K562 (cell line): ENCODE results near the gene ADSS1. TPM values are rescaled to one million over a fixed set of nuclear protein-coding genes. Genes with fewer than 3 reads are reported as not detected.

Experiments used
- KLF13 ChIP-seq: fragments of 450-650 bp; IDR thresholded peaks from 2 replicates; pipeline ENCODE4 v1.6.1; 2016; ENCODE audit warnings: missing genetic modification characterization, low read depth, mild to moderate bottlenecking, missing compliant biosample characterization, moderate library complexity, borderline replicate concordance
- RHOXF2B ChIP-seq: fragments of 250-450 bp; sonication (Bioruptor Pico); conservative IDR thresholded peaks from 2 replicates; pipeline ENCODE4 v1.5.1; 2021
- polyA plus RNA-seq, 8 experiments: library from polyadenylated mRNA; depleted of rRNA in 4 of 8; stranded (reverse) in 5 of 8; unstranded in 3 of 8; fragments of >200 nt; fragmentation: Nextera tagmentation in 2 of 8; fragmentation: Illumina TruSeq in 1 of 8; extraction: Ambion mirVana in 2 of 8; extraction: Trizol in 1 of 8; gene quantifications; 2 replicates each; pipeline versions ENCODE4 v1.2.1 to v1.2.3, GENCODE V29; 2011 to 2014; ENCODE audit warnings: inconsistent platforms in 1 of 8, missing spikeins in 1 of 8
- total RNA-seq, 7 experiments: library from RNA; depleted of rRNA in 6 of 7; stranded (reverse); fragments of >200 nt in 6 of 7; fragmentation: Illumina TruSeq in 2 of 7; extraction: Trizol in 2 of 7; gene quantifications; 2 replicates each; pipeline versions ENCODE4 v1.2.1 to v1.2.3, GENCODE V29; 2011 to 2021; ENCODE audit warnings: low replicate concordance in 1 of 7
- TF ChIP-seq, protein P1 (sequence below): fragments of 200-600 bp; sonication (generic); IDR thresholded peaks from one replicate; pipeline ENCODE4 v1.6.1; 2012; ENCODE audit warnings: mild to moderate bottlenecking, low read depth, low read length, inconsistent platforms

ADSS1 gene
- total and polyA plus RNA-seq, 9 of the 15 experiments (the other 6 are each of a cell fraction or from before 2014, with no cell fraction given): 0.53 to 5.9 (median 3.9) TPM

- TF ChIP-seq, protein P1, sequence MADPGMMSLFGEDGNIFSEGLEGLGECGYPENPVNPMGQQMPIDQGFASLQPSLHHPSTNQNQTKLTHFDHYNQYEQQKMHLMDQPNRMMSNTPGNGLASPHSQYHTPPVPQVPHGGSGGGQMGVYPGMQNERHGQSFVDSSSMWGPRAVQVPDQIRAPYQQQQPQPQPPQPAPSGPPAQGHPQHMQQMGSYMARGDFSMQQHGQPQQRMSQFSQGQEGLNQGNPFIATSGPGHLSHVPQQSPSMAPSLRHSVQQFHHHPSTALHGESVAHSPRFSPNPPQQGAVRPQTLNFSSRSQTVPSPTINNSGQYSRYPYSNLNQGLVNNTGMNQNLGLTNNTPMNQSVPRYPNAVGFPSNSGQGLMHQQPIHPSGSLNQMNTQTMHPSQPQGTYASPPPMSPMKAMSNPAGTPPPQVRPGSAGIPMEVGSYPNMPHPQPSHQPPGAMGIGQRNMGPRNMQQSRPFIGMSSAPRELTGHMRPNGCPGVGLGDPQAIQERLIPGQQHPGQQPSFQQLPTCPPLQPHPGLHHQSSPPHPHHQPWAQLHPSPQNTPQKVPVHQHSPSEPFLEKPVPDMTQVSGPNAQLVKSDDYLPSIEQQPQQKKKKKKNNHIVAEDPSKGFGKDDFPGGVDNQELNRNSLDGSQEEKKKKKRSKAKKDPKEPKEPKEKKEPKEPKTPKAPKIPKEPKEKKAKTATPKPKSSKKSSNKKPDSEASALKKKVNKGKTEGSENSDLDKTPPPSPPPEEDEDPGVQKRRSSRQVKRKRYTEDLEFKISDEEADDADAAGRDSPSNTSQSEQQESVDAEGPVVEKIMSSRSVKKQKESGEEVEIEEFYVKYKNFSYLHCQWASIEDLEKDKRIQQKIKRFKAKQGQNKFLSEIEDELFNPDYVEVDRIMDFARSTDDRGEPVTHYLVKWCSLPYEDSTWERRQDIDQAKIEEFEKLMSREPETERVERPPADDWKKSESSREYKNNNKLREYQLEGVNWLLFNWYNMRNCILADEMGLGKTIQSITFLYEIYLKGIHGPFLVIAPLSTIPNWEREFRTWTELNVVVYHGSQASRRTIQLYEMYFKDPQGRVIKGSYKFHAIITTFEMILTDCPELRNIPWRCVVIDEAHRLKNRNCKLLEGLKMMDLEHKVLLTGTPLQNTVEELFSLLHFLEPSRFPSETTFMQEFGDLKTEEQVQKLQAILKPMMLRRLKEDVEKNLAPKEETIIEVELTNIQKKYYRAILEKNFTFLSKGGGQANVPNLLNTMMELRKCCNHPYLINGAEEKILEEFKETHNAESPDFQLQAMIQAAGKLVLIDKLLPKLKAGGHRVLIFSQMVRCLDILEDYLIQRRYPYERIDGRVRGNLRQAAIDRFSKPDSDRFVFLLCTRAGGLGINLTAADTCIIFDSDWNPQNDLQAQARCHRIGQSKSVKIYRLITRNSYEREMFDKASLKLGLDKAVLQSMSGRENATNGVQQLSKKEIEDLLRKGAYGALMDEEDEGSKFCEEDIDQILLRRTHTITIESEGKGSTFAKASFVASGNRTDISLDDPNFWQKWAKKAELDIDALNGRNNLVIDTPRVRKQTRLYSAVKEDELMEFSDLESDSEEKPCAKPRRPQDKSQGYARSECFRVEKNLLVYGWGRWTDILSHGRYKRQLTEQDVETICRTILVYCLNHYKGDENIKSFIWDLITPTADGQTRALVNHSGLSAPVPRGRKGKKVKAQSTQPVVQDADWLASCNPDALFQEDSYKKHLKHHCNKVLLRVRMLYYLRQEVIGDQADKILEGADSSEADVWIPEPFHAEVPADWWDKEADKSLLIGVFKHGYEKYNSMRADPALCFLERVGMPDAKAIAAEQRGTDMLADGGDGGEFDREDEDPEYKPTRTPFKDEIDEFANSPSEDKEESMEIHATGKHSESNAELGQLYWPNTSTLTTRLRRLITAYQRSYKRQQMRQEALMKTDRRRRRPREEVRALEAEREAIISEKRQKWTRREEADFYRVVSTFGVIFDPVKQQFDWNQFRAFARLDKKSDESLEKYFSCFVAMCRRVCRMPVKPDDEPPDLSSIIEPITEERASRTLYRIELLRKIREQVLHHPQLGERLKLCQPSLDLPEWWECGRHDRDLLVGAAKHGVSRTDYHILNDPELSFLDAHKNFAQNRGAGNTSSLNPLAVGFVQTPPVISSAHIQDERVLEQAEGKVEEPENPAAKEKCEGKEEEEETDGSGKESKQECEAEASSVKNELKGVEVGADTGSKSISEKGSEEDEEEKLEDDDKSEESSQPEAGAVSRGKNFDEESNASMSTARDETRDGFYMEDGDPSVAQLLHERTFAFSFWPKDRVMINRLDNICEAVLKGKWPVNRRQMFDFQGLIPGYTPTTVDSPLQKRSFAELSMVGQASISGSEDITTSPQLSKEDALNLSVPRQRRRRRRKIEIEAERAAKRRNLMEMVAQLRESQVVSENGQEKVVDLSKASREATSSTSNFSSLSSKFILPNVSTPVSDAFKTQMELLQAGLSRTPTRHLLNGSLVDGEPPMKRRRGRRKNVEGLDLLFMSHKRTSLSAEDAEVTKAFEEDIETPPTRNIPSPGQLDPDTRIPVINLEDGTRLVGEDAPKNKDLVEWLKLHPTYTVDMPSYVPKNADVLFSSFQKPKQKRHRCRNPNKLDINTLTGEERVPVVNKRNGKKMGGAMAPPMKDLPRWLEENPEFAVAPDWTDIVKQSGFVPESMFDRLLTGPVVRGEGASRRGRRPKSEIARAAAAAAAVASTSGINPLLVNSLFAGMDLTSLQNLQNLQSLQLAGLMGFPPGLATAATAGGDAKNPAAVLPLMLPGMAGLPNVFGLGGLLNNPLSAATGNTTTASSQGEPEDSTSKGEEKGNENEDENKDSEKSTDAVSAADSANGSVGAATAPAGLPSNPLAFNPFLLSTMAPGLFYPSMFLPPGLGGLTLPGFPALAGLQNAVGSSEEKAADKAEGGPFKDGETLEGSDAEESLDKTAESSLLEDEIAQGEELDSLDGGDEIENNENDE: peak; percentile 15
- TF ChIP-seq KLF13 (0 out of 2 replicates have a peak, but pooled peaks have one; percentile 32), RHOXF2B (CRISPR knock-in tag) (0 out of 2 replicates have a peak, but pooled peaks have one; percentile 58)
Measured at GRCh38 chr14:104729176-104729834, 5.3 kb downstream of the ADSS1 start (continued).
